Fibroblast of the conjunctiva (primary cell): ENCODE measurements around the gene CADM3.

Experiments used
- DNase-seq: peaks from one replicate; pipeline ENCODE4 v3.0.0-alpha.2; 2010; ENCODE audit warnings: low read depth

CADM3 gene

DNA sequence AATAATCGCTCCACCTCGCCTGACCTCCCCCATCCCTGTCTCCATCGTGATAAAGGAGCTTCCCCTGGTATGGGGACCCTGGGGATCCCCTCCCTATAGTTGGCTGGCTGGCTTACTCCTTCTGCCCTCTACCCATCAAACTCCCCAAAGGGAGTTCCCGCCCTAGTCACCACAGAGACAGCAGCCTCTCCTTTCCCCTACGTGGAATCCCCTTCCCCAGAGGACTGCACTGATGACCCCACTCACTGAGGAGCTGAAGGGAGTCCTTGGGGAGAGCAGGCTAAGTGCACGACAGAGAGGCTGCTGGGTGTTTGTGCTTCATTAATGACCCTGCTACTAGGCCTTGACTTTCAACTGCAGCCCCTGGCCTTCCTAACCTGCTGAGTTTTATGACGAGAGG is 1.9 kb downstream of the CADM3 start:
- DNase-seq, result no peak

- no peak for DNase-seq
Measured at GRCh38 chr1:159175571-159175970, 4.2 kb downstream of the CADM3 start.

DNA sequence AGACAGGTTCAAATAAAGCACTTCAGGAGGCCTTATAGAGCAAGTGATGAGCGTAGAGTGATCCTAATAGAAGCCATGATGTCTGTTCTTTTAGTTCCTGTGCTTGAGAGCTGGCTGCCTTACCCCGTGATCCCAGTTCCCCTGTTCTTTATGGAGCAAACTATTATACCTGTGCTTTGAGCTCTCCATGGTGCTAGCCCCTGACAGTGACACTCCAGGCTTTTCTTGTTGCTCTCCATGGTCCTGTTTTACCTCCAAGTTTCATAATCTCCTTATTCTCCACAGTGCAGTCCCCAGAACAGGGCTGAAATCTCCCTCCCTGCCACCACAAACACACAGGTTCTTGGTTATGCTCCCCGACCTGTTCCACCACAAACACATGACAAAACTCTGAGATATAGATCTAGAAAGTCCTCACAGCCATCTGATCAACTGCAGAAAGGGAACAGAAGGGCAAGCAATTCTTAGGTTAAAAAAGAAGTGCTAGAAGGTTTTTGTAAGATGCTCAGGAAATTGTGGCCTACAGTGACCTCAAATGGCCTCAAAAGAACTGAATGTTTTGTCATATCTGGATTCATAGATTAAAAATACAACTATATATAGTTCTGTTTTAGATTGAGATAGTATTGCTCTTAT is 6.0 kb downstream of the CADM3 start:
- peak; percentile 17 for DNase-seq

- no peak for DNase-seq
Measured at GRCh38 chr1:159179906-159180305, 8.5 kb downstream of the CADM3 start.

- no peak for DNase-seq
Measured at GRCh38 chr1:159180516-159180915, 9.1 kb downstream of the CADM3 start.

- DNase-seq, result no peak
Measured at GRCh38 chr1:159181328-159182024, 10.1 kb downstream of the CADM3 start.

- DNase-seq, result no peak
Measured at GRCh38 chr1:159184201-159184600, 12.8 kb downstream of the CADM3 start.

DNA sequence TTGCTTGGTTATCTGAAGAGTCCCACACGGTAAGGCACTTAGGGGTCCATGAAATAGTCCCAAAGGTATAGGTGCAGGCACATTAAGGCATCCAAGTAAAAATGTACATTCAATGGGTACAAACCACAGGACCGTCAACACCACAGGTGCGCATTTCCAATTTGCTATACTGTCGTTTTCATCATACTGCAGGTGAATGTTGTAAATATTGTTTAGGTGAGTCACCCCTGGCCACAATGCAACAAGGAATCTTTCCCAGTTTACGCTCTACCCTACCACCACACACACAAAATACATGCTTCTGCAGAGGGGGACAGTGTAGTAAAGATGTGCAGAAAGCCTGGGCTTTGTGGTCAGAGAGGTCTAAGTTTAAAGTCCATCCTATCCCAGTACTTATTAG is 13.7 kb downstream of the CADM3 start:
- DNase-seq, result no peak

DNA sequence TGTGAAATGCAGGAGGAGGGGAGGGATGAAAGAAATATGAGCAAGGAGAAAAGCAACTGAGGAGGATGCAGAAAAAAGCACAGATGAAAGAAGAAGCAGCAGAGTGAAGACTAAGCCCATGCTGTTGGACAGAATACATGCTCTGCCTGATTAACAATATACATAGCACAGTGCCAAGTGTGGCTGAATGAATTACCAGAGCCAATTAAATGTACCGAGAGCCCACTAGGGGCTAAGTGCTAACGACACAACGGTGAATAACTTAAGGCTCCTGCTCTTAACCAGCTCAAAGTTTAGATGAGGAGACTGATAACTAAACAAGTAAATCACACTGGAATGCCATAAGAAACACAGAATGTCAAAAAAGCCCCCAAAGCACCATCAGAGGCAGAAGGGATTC is 15.6 kb downstream of the CADM3 start:
- no peak for DNase-seq

- no peak for DNase-seq
Measured at GRCh38 chr1:159187647-159188374, 16.4 kb downstream of the CADM3 start.

- no peak for DNase-seq
Measured at GRCh38 chr1:159188375-159188788, 17.0 kb downstream of the CADM3 start.

DNA sequence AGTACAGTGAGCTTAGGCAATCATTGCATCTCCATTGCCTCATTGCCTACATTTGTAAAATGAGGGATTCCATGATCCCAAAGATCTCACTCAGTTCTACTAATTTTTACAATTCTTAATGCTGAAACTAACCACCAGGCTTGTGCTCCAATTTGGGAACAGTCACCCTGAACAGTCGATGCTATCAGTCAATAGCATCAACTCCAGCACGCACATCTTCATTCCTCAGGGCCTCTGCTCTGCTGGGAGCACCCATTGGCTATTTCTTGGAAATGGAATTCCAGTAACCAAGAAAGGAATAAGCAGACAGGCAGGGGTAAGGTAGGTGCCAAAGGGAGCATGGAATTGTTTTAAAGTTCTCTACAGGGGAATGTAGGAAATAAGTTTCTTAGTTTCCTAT is 19.0 kb downstream of the CADM3 start:
- no peak for DNase-seq

GRCh38 chr1:159196543-159196942 is 25.1 kb downstream of the CADM3 start:
- no peak for DNase-seq

GRCh38 chr1:159197561-159198557 is 26.4 kb downstream of the CADM3 start:
- DNase-seq, result peak; percentile 60

DNA sequence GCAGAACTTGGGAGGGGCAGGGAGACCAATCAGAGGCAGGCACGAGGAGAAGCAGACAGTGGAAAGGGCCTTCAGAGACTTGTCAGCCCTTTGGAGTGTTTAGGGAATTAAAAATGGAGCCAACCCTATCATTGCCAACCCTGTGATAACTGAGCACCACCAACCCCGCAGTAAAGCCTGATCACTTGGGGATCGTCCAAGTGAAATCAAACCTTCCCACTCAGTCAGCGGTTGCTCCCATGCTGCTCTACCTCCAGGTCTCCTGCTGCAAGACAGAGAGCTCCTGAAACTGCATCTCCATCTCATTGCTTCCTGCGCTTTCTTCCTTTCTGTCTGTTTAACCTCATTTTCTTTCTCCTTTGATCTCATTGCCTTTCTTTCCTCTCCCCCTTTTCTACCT is 28.5 kb downstream of the CADM3 start:
- DNase-seq, result no peak

DNA sequence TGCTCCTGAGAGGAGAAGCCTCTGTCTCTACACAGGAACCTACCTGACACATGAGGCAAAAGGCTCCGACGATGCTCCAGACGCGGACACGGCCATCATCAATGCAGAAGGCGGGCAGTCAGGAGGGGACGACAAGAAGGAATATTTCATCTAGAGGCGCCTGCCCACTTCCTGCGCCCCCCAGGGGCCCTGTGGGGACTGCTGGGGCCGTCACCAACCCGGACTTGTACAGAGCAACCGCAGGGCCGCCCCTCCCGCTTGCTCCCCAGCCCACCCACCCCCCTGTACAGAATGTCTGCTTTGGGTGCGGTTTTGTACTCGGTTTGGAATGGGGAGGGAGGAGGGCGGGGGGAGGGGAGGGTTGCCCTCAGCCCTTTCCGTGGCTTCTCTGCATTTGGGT is 29.4 kb downstream of the CADM3 start:
- no peak for DNase-seq

DNA sequence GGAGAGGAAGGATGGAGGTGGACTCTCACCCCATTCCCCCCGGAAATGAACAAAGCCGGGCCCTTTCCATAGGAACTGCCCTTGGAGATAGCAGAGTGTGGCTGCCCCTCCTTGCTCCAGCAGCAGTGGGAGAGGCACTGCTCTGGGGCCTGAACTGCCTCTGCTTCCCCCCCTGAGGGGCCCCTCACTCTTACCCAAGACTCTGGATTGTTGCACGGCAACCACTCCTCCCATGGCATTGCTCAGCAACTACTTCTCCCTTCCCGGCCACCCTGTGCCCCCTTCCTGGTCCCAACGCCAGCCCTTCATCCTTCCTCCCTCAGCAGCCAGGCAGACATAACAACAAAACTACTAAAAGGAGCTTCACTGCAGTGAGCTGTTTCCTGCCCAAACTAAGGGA is 30.2 kb downstream of the CADM3 start:
- DNase-seq, result no peak

DNA sequence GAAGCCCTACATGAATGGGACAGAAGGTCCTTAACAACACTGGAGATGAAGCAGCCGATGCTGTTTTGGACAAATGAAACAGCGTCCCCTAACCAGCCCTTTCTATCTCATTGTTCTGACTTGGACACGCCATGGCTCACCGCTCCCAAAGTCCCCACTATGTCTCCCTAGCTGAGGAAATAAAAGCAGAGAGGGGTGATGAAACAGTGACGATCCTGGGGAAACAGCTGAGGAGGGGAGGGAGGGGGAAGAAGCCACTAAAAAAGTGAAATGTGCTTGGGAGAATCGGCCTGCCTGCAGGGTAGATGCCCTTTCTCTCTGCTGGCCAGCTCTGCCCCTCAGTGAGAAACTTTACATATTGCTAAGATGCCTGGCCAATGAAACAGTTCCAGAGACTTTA is 32.2 kb downstream of the CADM3 start:
- DNase-seq, result no peak

- no peak for DNase-seq
Measured at GRCh38 chr1:159204161-159205141, 33.0 kb downstream of the CADM3 start, which contains the start of gene ACKR1. Gene ACKR1 (plus strand): TSS chr1:159204875. CDS start chr1:159204960, 85 bp downstream.

- DNase-seq, result no peak
Measured at GRCh38 chr1:159205225-159205624, 33.8 kb downstream of the CADM3 start.

GRCh38 chr1:159206110-159206509 is 34.7 kb downstream of the CADM3 start:
- DNase-seq, result no peak
